HG03565 (cell line): ENCODE measurements around the gene FLII.
"Not testable (repeated sequence)": the region's sequence is repeated elsewhere in the genome, so short reads cannot be mapped to it uniquely, and the experiment has no call there.

Experiments used
- ATAC-seq: cut with Tn5 transposase; IDR thresholded peaks from one replicate; pipeline ENCODE4 v1.9.1; 2021; ENCODE audit warnings: mild to moderate bottlenecking, moderate library complexity; ENCODE audit not compliant: unreplicated experiment

FLII gene

GRCh38 chr17:18258356-18259038, at the start of gene FLII:
FLII (minus strand) TSS chr17:18258738; CDS start chr17:18258690, 48 bp downstream.
- no peak for ATAC-seq

GRCh38 chr17:18303206-18303605, 44.7 kb upstream of the FLII start:
- not testable (repeated sequence) for ATAC-seq

GRCh38 chr17:18300725-18301480, 42.4 kb upstream of the FLII start:
- ATAC-seq = no peak

GRCh38 chr17:18298061-18298460, 39.5 kb upstream of the FLII start:
- not testable (repeated sequence) for ATAC-seq

- no peak for ATAC-seq
Measured at GRCh38 chr17:18291718-18292540, 33.4 kb upstream of the FLII start.

- no peak for ATAC-seq
Measured at GRCh38 chr17:18285296-18285695, 26.8 kb upstream of the FLII start.

GRCh38 chr17:18281788-18282187, 23.2 kb upstream of the FLII start:
- no peak for ATAC-seq

- ATAC-seq = no peak
Measured at GRCh38 chr17:18280766-18281371, 22.3 kb upstream of the FLII start.

- ATAC-seq = no peak
Measured at GRCh38 chr17:18280249-18280648, 21.7 kb upstream of the FLII start.

GRCh38 chr17:18278867-18279266, 20.3 kb upstream of the FLII start:
- ATAC-seq = no peak

GRCh38 chr17:18277076-18277475, 18.5 kb upstream of the FLII start:
- ATAC-seq = no peak

- ATAC-seq = no peak
Measured at GRCh38 chr17:18270046-18270931, 11.8 kb upstream of the FLII start.

- no peak for ATAC-seq
Measured at GRCh38 chr17:18267927-18268711, 9.6 kb upstream of the FLII start.

GRCh38 chr17:18267366-18267765, 8.8 kb upstream of the FLII start:
- ATAC-seq = no peak

GRCh38 chr17:18263885-18264682, 5.5 kb upstream of the FLII start:
- no peak for ATAC-seq

GRCh38 chr17:18262641-18263040, 4.1 kb upstream of the FLII start:
- ATAC-seq = no peak

- no peak for ATAC-seq
Measured at GRCh38 chr17:18262111-18262510, 3.6 kb upstream of the FLII start.

GRCh38 chr17:18261659-18262058, 3.1 kb upstream of the FLII start:
- ATAC-seq = no peak

GRCh38 chr17:18261146-18261515, 2.6 kb upstream of the FLII start:
- no peak for ATAC-seq
